ENCODE measurements around the gene MYRF.

MYRF gene

GRCh38 chr11:61792310-61793082 is 40.1 kb downstream of the MYRF start, which contains the start of the genes FEN1 and TMEM258:
FEN1 (plus strand) TSS chr11:61792911; CDS start chr11:61795362, 2,451 bp downstream.
TMEM258 (minus strand) TSS chr11:61792599; CDS start chr11:61792558, 41 bp downstream.
- TF ChIP-seq CTCF (IDR thresholded peaks at IDR 0.05; ENCODE audit: low read depth, low read length) = no peak
- peak; percentile 83 for DNase-seq (ENCODE audit: extremely low read depth, low read depth)

GRCh38 chr11:61793083-61793828 is 40.8 kb downstream of the MYRF start:
- DNase-seq (ENCODE audit: extremely low read depth, low read depth) = no peak
- no peak for TF ChIP-seq CTCF (IDR thresholded peaks at IDR 0.05; ENCODE audit: low read depth, low read length)

- DNase-seq (ENCODE audit: extremely low read depth, low read depth) = no peak
- TF ChIP-seq CTCF (IDR thresholded peaks at IDR 0.05; ENCODE audit: low read depth, low read length) = no peak
Measured at GRCh38 chr11:61793829-61794204, 41.4 kb downstream of the MYRF start.

GRCh38 chr11:61794579-61794978 is 42.1 kb downstream of the MYRF start:
- TF ChIP-seq CTCF (IDR thresholded peaks at IDR 0.05; ENCODE audit: low read depth, low read length) = no peak
- no peak for DNase-seq (ENCODE audit: extremely low read depth, low read depth)

- no peak for DNase-seq (ENCODE audit: extremely low read depth, low read depth)
- TF ChIP-seq CTCF (IDR thresholded peaks at IDR 0.05; ENCODE audit: low read depth, low read length) = no peak
Measured at GRCh38 chr11:61795459-61795858, 43.0 kb downstream of the MYRF start.

GRCh38 chr11:61795876-61796526 is 43.6 kb downstream of the MYRF start:
- DNase-seq (ENCODE audit: extremely low read depth, low read depth) = no peak
- TF ChIP-seq CTCF (IDR thresholded peaks at IDR 0.05; ENCODE audit: low read depth, low read length) = no peak

Data from AG09319 (cell line).